Measurements from ENCODE around the gene RNF130. TPM values are rescaled to one million over a fixed set of nuclear protein-coding genes. Genes with fewer than 3 reads are reported as not detected.

RNF130 gene
- polyA plus RNA-seq, 1 donor from 2014 or later = 48.7 TPM

GRCh38 chr5:179981636-179982035 lies 89.9 kb downstream of the RNF130 start:
- no peaks in the 10 kb centered on the region for H3K9me2 ChIP-seq (ENCODE audit: insufficient read depth, low read length)
- H3K9me3 ChIP-seq (ENCODE audit: low read length) = no peaks in the 10 kb centered on the region
- H3K4me3 ChIP-seq (ENCODE audit: low read length) = no peak overlapping the region
- H4K20me1 ChIP-seq (ENCODE audit: insufficient read depth) = no peaks in the 10 kb centered on the region
- no peaks in the 10 kb centered on the region for H3K79me2 ChIP-seq (replicated peaks; ENCODE audit: insufficient read depth, low read length)
- no peak overlapping the region for H3K27ac ChIP-seq (ENCODE audit: low read length)
- peaks cover 25% of the 10 kb centered on the region for H3K36me3 ChIP-seq (ENCODE audit: insufficient read depth, low read length)
- no peaks in the 10 kb centered on the region for H3K27me3 ChIP-seq (ENCODE audit: insufficient read depth, low read depth, low read length)
- no peak overlapping the region for H3K9ac ChIP-seq (ENCODE audit: low read length)
- TF ChIP-seq EZH2 (IDR thresholded peaks at IDR 0.05; ENCODE audit: borderline replicate concordance, insufficient read depth, low read length, poor library complexity, severe bottlenecking) (no peak), MXI1 (conservative IDR thresholded peaks at IDR 0.05; ENCODE audit: poor library complexity, severe bottlenecking) (no peak), TAF1 (IDR thresholded peaks at IDR 0.05; ENCODE audit: low read depth) (no peak), SMC3 (conservative IDR thresholded peaks at IDR 0.05; ENCODE audit: poor library complexity) (no peak), CTCF (IDR thresholded peaks at IDR 0.05; ENCODE audit: poor library complexity, severe bottlenecking) (no peak), POLR2AphosphoS5 (IDR thresholded peaks at IDR 0.05) (no peak)
- no peaks in the 10 kb centered on the region for H3F3A ChIP-seq (ENCODE audit: insufficient read depth, low read length, poor library complexity, severe bottlenecking)
- H2AFZ ChIP-seq (ENCODE audit: low read depth, low read length) = no peak overlapping the region
- H3K4me2 ChIP-seq (ENCODE audit: low read length) = no peak overlapping the region

GRCh38 chr5:179980767-179981166 lies 90.8 kb downstream of the RNF130 start:
- no peak overlapping the region for H3K9ac ChIP-seq (ENCODE audit: low read length)
- peaks cover 25% of the 10 kb centered on the region for H3K36me3 ChIP-seq (ENCODE audit: insufficient read depth, low read length)
- H3K79me2 ChIP-seq (replicated peaks; ENCODE audit: insufficient read depth, low read length) = no peaks in the 10 kb centered on the region
- no peak overlapping the region for H3K4me2 ChIP-seq (ENCODE audit: low read length)
- no peaks in the 10 kb centered on the region for H3K27me3 ChIP-seq (ENCODE audit: insufficient read depth, low read depth, low read length)
- no peak overlapping the region for H2AFZ ChIP-seq (ENCODE audit: low read depth, low read length)
- H3K9me2 ChIP-seq (ENCODE audit: insufficient read depth, low read length) = no peaks in the 10 kb centered on the region
- no peaks in the 10 kb centered on the region for H3F3A ChIP-seq (ENCODE audit: insufficient read depth, low read length, poor library complexity, severe bottlenecking)
- H4K20me1 ChIP-seq (ENCODE audit: insufficient read depth) = no peaks in the 10 kb centered on the region
- no peak overlapping the region for H3K4me3 ChIP-seq (ENCODE audit: low read length)
- H3K27ac ChIP-seq (ENCODE audit: low read length) = no peak overlapping the region
- TF ChIP-seq TAF1 (IDR thresholded peaks at IDR 0.05; ENCODE audit: low read depth) (no peak), MXI1 (conservative IDR thresholded peaks at IDR 0.05; ENCODE audit: poor library complexity, severe bottlenecking) (no peak), EZH2 (IDR thresholded peaks at IDR 0.05; ENCODE audit: borderline replicate concordance, insufficient read depth, low read length, poor library complexity, severe bottlenecking) (no peak), SMC3 (conservative IDR thresholded peaks at IDR 0.05; ENCODE audit: poor library complexity) (no peak), CTCF (IDR thresholded peaks at IDR 0.05; ENCODE audit: poor library complexity, severe bottlenecking) (no peak), EP300 (conservative IDR thresholded peaks at IDR 0.05; ENCODE audit: poor library complexity, severe bottlenecking) (no peak), REST (IDR thresholded peaks at IDR 0.05; ENCODE audit: borderline replicate concordance) (no peak)
- no peaks in the 10 kb centered on the region for H3K9me3 ChIP-seq (ENCODE audit: low read length)

All from neural cell (in vitro differentiated cells).